ENCODE data around the gene LAMC1.
A peak's percentile ranks its signal among the peaks of the same experiment; 100 is the strongest.
"Not testable (repeated sequence)": the region's sequence is repeated elsewhere in the genome, so short reads cannot be mapped to it uniquely, and the experiment has no call there.

LAMC1 gene

GRCh38 chr1:183110326-183110880, 87.2 kb downstream of the LAMC1 start:
- DNase-seq, result no peak

GRCh38 chr1:183114441-183114840, 91.2 kb downstream of the LAMC1 start:
- no peak for DNase-seq

- DNase-seq, result no peak
Observed at GRCh38 chr1:183116416-183116815, 93.2 kb downstream of the LAMC1 start.

GRCh38 chr1:183121609-183122008, 98.4 kb downstream of the LAMC1 start:
- no peak for DNase-seq

- DNase-seq, result no peak
Observed at GRCh38 chr1:183124259-183124658, 101.0 kb downstream of the LAMC1 start.

- DNase-seq, result no peak
Observed at GRCh38 chr1:183125279-183125999, 102.2 kb downstream of the LAMC1 start.

GRCh38 chr1:183126000-183126366, 102.8 kb downstream of the LAMC1 start:
- no peak for DNase-seq

- no peak for DNase-seq
Observed at GRCh38 chr1:183126528-183126927, 103.3 kb downstream of the LAMC1 start.

- peak; percentile 49 for DNase-seq
Observed at GRCh38 chr1:183129921-183130690, 106.9 kb downstream of the LAMC1 start.

- no peak for DNase-seq
Observed at GRCh38 chr1:183131166-183131565, 107.9 kb downstream of the LAMC1 start.

- DNase-seq, result no peak
Observed at GRCh38 chr1:183135336-183135735, 112.1 kb downstream of the LAMC1 start.

- DNase-seq, result no peak
Observed at GRCh38 chr1:183137782-183138181, 114.6 kb downstream of the LAMC1 start.

- DNase-seq, result no peak
Observed at GRCh38 chr1:183138301-183138700, 115.1 kb downstream of the LAMC1 start.

GRCh38 chr1:183139281-183139942, 116.2 kb downstream of the LAMC1 start:
- DNase-seq, result no peak

- no peak for DNase-seq
Observed at GRCh38 chr1:183140633-183141032, 117.4 kb downstream of the LAMC1 start.

- no peak for DNase-seq
Observed at GRCh38 chr1:183142171-183142570, 119.0 kb downstream of the LAMC1 start.

GRCh38 chr1:183143576-183144315, 120.5 kb downstream of the LAMC1 start:
- DNase-seq, result no peak

GRCh38 chr1:183144752-183145151, 121.5 kb downstream of the LAMC1 start:
- DNase-seq, result no peak

GRCh38 chr1:183147735-183148134, 124.5 kb downstream of the LAMC1 start:
- no peak for DNase-seq

- DNase-seq, result peak; percentile 53
Observed at GRCh38 chr1:183148599-183148998, 125.4 kb downstream of the LAMC1 start.

GRCh38 chr1:183149273-183149672, 126.1 kb downstream of the LAMC1 start:
- DNase-seq, result no peak

GRCh38 chr1:183150032-183150431, 126.8 kb downstream of the LAMC1 start:
- not testable (repeated sequence) for DNase-seq

GRCh38 chr1:183150445-183150844, 127.2 kb downstream of the LAMC1 start:
- no peak for DNase-seq
